GM10266 (cell line): ENCODE measurements around the gene SYK.

Experiments used
- DNase-seq: peaks from one replicate; pipeline ENCODE4 v3.0.0; 2012; ENCODE audit errors: extremely low spot score
- CTCF ChIP-seq: IDR thresholded peaks from 2 replicates; pipeline ENCODE4 v1.5.1; 2012; ENCODE audit warnings: mild to moderate bottlenecking, low read depth; ENCODE audit not compliant: control insufficient read depth, insufficient read depth; ENCODE audit errors: missing control alignments

The SYK gene

GRCh38 chr9:90943341-90943740 lies 141.7 kb downstream of the SYK start:
- no peak for DNase-seq
- TF ChIP-seq CTCF = no peak

- TF ChIP-seq CTCF = no peak
- DNase-seq = no peak
Measured at GRCh38 chr9:90945336-90945735, 143.7 kb downstream of the SYK start.

- DNase-seq = no peak
- TF ChIP-seq CTCF = no peak
Measured at GRCh38 chr9:90946982-90947381, 145.4 kb downstream of the SYK start.
